Activated CD4-positive, CD25-positive, alpha-beta regulatory T cell (primary cell): ENCODE results near the gene EFNA1.
"Not testable (repeated sequence)": the region's sequence is repeated elsewhere in the genome, so short reads cannot be mapped to it uniquely, and the experiment has no call there.

ENCODE experiments used
- DNase-seq, 4 experiments: peaks; one replicate each; lab custom pipeline; 2025; lab: John Stamatoyannopoulos, UW

EFNA1 gene

GRCh38 chr1:155092131-155092530, 35.5 kb upstream of the EFNA1 start:
- no peak for DNase-seq

GRCh38 chr1:155092641-155093040, 35.0 kb upstream of the EFNA1 start:
- DNase-seq: no peak

- no peak for DNase-seq
Measured at GRCh38 chr1:155093911-155094621, 33.6 kb upstream of the EFNA1 start.

- no peak for DNase-seq
Measured at GRCh38 chr1:155094622-155094948, 33.1 kb upstream of the EFNA1 start.

- DNase-seq: no peak
Measured at GRCh38 chr1:155099331-155099730, 28.3 kb upstream of the EFNA1 start.

GRCh38 chr1:155103325-155103724, 24.4 kb upstream of the EFNA1 start:
- no peak for DNase-seq

- DNase-seq: no peak
Measured at GRCh38 chr1:155104605-155105534, 22.8 kb upstream of the EFNA1 start.

- DNase-seq: no peak
Measured at GRCh38 chr1:155105604-155106011, 22.1 kb upstream of the EFNA1 start.

GRCh38 chr1:155106862-155107261, 20.8 kb upstream of the EFNA1 start:
- no peak for DNase-seq

- no peak for DNase-seq
Measured at GRCh38 chr1:155107309-155108264, 20.1 kb upstream of the EFNA1 start.

GRCh38 chr1:155108296-155108695, 19.4 kb upstream of the EFNA1 start:
- no peak for DNase-seq

GRCh38 chr1:155110381-155110780, 17.3 kb upstream of the EFNA1 start:
- no peak for DNase-seq

GRCh38 chr1:155110826-155111225, 16.9 kb upstream of the EFNA1 start:
- no peak for DNase-seq

- DNase-seq: no peak
Measured at GRCh38 chr1:155113450-155113980, 14.2 kb upstream of the EFNA1 start.

GRCh38 chr1:155116113-155116764, 11.4 kb upstream of the EFNA1 start:
- no peak for DNase-seq

GRCh38 chr1:155117610-155118009, 10.1 kb upstream of the EFNA1 start:
- DNase-seq: no peak

- DNase-seq: not testable (repeated sequence)
Measured at GRCh38 chr1:155118090-155118489, 9.6 kb upstream of the EFNA1 start.

- no peak for DNase-seq
Measured at GRCh38 chr1:155120253-155120652, 7.4 kb upstream of the EFNA1 start.

- DNase-seq: no peak
Measured at GRCh38 chr1:155121249-155121648, 6.4 kb upstream of the EFNA1 start.

GRCh38 chr1:155122308-155122707, 5.4 kb upstream of the EFNA1 start:
- DNase-seq: no peak

- DNase-seq: no peak
Measured at GRCh38 chr1:155123801-155124200, 3.9 kb upstream of the EFNA1 start.
